HG02981 (cell line): ENCODE data around the gene MIPOL1.
"Not testable (repeated sequence)": the region's sequence is repeated elsewhere in the genome, so short reads cannot be mapped to it uniquely, and the experiment has no call there.

Experiments used
- ATAC-seq: cut with Tn5 transposase; IDR thresholded peaks from one replicate; pipeline ENCODE4 v1.9.1; 2021; ENCODE audit warnings: mild to moderate bottlenecking, moderate library complexity; ENCODE audit not compliant: unreplicated experiment

The MIPOL1 gene

DNA sequence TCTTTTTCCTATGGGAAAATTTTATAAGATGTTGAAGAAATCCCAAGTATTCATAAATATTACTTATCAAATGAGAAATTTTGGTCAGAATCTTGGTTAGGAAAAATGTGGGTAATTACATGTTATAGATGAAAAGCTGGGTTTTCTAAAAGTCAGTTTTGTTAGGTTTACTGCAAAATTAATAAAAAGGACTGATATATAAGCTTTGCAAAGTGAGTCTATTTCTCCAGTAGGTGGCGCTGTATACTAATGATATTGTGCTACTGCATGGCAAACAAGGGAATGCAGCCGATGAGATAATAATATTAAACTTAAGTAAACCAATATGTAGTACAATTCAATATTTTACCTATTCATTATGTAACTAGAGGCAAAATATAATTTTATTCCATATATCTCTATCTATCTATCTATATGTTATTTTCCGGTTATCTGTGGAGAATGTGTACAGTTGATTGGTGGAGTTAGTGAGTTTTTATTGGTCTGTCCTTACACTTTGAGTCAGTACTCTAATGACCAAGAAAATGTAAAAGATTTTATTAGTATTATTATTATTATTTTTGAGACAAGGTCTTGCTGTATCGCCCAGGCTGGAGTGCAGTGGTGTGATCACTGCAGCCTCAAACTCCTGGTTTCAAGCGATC, 32.9 kb downstream of the MIPOL1 start:
- ATAC-seq, result no peak

DNA sequence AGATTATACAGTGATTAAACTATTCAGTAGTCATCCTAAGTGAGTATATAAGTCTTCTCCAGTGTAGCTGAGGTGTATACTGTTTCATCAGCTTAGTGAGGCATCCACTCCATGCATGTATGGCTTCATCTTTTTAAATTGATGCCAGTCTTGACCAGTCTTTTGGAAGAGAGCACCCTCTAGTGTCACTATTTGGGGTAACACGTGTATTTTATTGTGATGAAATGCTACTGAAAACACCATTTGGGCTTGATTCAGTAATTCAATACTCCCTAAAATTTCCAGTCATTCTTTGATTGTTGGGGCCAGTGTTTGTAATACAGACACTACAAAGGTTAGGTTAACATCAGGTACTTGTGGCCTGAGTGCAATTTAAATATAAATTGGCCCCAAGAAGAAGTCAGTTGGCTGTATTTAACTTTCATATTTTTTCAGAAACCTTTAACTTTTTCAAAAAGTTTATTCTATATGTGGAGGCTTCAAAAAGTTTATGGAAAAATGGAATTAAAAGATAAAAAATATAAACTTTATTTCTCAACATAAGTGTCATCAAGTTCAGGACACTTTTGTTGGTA, 35.3 kb downstream of the MIPOL1 start:
- peak; percentile 69 for ATAC-seq

DNA sequence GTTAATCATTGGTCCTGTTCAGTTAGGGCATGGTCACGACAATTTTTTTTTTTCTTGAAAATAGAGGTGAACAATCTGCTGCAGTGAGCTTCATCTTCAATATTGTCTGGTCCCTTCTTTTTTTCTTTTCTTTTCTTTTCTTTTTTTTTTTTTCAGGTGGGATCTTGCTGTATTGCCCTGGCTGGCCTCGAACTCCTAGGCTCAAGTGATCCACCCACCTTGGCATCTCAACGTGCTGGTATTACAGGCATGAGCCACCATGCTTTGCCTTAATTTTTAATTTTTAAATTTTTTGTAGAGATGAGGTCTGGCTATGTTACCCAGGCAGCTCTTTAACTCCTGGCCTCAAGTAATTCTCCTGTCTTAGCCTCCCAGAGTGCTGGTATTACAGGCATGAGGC, 36.5 kb downstream of the MIPOL1 start:
- ATAC-seq, result no peak

DNA sequence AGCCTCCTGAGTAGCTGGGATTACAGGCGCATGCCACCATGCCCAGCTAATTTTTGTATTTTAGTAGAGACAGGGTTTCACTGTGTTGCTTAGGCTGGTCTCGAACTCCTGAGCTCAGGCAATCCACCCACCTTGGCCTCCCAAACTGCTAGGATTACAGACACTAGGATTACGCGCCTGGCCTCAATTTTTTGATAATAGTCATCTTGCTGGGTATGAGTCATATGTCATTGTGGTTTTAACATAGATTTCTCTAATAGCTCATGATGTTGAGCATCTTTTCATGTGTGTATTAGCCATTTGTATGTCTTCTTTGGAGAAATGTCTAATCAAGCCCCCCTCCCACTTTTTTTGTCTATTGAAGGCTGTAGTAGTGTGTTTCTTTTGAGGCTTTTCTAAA, 38.3 kb downstream of the MIPOL1 start:
- ATAC-seq, result not testable (repeated sequence)

DNA sequence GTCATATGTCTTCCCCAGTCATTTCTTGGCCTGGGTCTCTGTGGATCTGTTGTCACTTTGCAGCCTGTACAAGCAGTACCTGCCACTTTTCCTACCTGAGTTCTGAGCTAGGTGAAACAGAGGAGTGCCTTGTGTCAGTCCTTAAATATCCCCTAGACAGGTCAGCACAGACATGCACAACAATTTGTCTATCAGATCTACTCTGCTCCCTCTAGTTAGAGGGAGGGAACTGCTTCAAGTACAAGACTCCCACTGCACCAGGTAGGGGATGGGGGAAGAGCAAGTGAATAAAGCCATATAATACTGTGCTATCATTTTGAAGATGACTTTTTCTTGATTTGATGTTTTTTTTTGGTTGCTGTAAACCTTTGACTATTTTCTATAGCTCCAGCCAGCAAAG, 39.4 kb downstream of the MIPOL1 start:
- no peak for ATAC-seq

DNA sequence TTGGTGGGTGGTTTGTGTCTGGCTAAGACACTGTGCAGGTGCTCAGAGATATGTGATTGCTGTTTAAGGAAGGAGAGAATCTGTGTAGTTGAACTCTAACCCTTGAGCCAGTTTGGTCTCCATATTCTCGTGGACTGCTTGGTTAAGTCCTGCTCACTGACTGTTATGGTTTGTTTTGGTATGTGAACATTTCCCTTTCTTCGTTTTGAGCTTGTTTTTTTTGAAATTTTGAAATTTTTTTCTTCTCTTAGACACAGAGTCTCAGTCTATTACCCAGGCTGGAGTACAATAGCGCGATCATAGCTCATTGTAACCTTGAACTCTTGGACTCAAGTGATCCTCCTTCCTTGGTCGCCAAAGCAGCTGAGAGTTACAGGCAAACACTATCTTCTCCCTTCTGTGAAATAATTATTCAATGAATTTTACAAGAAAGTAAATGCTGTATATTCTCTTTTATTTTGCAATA, 40.0 kb downstream of the MIPOL1 start:
- ATAC-seq, result no peak

DNA sequence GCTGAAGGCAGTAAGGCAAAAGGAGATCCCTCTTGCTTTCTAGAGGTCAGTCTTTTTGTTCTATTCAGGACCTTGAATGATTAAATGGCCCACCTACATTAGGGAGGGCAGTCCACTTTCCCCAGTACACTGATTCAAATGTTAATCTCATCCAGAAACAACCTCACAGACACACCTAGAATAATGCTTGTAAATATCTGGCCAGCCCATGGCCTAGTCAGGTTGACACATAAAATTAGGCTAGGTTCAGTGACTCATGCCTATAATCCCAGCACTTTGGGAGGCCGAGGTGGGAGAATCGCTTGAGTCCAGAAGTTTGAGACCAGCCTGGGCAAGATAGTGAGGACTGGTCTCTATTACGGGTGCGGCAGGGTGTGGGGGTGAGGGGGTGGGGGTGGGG, 43.5 kb downstream of the MIPOL1 start:
- no peak for ATAC-seq

DNA sequence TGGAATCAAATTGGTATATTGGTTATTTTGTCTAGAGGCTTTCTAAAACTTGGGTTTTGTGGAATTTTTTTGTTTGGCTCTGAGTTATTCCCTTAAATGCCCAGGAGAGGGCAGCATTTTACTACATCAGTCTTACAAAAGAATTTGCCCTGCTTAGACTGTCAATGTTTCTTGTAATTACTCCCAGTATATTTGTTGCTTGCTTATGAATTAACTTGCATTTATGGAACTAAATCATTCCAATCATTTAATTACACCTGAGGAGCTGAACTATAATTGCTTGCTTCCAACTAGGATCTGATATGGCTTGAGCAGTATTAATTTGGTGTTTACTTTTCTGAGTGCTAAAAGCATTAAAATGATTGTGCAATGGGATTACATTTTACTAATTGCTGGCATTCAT, 48.7 kb downstream of the MIPOL1 start:
- no peak for ATAC-seq

DNA sequence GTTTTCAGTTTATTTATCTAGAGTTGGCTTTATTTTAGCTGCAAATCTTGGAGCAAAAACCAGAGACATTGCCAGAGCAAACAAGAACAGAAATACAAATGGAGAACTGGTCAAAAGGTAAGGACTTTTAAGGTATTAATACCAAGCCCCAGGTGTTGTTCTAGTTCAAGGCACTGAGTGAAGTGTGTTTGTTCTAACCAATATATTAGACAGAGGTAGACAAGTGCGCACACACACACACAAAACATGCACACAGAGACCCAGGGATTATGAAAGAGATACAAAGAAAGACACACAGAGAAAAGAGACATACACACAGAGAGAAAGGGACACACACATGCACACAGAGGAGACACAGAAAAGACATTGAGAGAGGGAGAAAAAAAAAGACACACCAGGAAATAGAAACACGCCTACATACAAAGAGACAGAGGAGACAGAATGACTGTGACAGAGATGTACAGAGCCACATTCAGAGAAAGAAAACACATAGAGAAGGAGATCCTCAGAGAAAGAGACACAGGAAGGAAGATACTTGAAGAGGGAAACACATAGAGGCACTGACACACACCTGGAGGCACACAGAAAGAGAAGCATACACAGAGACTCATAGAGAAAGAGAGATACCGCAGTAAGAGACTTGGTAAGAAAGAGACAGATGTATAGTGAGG, 50.2 kb downstream of the MIPOL1 start:
- ATAC-seq, result no peak

DNA sequence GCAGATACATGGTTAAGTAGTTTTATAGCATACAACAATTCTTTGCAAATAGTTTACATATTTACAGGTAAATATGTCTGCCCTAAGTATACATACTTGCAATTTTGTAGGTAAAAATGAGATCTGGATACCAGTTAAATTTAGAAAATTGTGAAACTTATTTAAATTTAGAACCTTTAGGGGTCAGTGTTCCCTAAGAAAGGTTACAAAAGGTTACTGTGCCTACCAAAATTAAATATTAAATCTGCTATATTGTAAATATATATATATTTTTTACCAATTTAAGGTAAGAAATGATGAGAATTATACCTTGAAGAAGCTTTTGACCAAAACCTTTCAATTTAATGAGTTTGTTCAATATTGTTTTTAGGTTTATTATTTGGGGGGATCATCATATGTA, 54.0 kb downstream of the MIPOL1 start:
- ATAC-seq, result no peak

DNA sequence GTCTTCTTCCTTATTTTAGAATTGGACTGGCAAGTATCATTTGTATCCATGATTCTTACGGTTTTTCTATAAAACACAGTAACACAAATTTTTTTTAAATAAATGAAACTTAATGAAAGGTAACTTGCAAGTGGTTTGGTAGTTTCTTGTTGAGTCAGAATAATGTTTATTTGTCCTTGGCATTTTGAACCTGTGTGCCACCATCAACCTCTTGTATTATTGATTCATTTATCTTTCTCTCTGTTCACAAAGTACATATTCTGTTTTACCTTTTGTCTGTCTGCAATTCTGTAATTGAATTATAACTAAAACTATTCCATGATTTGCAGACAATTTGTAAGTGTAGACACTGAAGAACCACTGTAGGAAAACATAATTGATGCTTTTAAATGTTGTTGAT, 54.7 kb downstream of the MIPOL1 start:
- ATAC-seq, result no peak

DNA sequence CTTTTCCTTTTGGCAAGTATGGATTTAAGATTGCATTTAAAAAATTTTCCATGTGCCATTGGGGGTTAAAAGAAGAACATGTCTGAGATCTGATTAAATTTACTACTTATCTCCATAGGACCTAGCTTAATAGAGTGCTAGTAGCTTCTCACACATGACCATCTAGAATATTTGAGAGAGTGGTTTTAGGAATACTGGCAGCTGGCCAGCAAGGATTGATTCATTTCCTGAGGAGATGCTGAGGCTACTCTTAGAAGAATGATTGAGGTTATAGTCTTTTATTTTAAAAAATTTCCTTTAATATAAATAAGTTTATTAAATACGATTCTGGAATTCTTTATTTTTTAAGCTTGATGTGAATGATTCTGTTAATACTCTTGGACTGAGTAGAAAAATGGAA, 56.2 kb downstream of the MIPOL1 start:
- no peak for ATAC-seq

DNA sequence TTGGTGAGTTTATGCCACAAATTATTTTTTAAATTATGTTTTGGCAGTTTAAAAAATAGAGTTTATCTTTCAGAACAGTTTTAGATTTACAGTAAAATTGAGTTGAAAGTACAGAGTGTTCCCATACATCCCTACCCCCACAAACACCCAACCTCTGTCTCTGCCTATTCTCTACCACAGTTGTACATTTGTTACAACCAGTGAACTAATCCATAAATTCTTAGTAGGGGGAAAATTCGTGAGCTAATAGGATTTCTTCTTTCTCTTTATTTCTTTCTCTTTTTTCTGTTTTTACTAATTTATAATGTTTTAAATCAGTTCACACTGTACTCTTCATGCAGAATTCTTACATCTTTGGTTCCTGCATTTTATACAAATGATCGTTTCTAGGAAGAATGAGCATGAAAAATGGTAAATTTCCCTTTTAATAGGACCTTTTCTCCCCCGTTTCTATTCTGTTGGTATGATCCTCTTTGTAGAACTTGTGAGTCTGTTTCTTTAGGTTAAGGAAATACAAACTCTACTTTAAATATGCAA, 56.7 kb downstream of the MIPOL1 start:
- ATAC-seq, result no peak

DNA sequence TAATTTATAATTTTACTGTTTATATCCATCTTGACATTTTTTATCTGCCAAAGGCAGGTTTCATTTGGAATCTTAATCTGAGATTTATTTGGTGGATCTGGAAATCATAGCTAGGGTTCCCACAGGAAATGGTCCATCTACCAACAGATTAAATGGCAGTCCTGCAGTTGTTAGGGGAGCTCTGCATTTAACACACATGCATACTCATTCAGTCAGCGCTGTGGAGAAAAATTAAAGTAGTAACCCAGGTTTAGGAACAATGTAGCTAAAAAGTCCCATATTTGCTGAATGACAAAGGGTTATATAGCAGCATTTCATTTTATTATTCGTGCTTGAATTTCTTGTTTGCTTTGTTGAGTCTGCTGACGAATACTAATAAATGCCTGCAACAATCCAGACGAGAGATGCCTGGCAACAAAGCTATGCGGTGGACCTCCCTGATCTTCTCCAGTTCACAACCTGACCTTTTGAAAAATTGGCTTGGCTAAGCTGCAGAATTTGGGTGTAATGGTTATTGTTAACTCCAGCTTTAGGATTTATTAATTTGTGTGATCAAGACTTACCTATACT, 59.8 kb downstream of the MIPOL1 start:
- ATAC-seq, result no peak

DNA sequence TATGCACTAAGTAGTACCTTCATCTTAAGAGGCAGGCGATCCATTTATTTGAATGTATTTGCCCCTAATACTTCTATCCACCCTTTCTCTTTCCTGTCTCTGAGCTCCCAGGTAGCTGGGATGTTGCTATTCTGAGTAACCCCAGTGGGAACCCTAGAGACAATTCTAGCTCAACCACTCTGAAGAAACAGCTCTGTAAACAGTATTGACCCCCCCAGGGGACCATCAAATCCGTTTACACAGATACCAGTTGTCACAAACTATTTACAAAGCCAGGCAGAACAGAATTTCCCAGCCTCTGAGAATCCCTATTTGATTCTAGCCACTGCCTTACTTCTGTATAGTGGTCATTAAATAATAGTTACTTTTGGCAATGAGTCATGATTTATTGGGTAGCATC, 64.9 kb downstream of the MIPOL1 start:
- no peak for ATAC-seq

DNA sequence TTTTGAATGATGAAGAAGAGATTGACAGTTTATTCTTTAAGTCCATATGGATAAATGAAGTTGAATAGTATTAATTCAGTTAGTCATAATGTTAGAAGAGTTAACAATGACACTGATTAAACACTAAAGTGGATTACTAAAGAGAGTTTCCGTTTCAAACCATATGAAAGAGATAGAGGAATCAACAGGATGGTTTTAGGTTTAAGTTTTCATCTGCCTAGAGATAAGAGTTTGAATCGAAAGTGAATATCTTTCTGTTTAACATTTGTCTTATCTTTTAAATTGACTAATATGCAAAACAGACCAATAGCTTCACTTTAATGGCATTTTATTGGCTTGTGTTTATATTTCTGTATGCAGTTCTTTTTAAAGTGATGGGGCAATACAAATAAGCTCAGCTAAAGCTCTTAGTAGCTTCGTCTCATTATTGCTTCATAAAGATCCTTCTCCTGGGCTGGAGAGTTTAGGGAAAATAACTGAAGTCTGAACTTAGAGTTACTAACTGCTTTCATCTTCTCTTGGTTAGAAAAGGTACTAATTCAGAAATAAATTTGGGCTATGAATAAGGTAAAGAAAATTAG, 66.0 kb downstream of the MIPOL1 start:
- ATAC-seq, result no peak

DNA sequence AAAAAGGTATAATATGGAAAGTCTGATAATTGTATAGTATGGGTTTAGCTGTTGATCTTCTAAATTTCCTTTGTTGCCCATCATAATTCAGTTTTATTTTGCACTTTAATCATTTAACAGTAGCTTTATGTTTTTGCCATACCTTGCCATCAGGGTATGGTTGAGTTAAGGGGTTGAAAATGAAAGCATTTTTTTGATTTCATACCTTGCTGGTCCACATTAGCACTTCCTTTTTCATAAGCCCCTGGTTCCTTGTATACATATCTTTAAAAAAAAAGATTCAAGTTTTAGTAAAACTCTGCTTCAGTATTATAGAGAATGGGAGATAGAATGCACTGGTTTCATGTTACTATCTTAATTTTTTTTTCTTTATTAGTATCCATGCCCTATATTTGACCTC, 71.1 kb downstream of the MIPOL1 start:
- ATAC-seq, result no peak

DNA sequence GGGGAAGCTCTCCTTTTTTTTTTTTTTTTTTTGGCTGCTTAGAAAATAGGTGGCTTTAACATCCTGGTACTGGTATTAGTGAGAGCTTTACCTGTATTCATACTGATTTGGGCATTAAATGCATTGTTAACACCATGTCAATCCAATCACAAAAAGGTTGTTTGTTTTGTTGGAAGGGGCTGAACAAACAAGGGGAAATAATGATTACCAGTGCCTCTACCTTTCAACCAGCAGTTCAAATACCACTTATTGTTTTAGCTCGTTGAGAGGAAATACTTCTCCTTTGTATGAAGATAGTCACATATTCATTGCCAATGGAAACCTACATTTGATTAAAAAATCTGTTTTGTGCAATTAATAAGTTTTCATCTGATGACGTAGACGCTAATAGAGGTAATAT, 72.9 kb downstream of the MIPOL1 start:
- ATAC-seq, result no peak

DNA sequence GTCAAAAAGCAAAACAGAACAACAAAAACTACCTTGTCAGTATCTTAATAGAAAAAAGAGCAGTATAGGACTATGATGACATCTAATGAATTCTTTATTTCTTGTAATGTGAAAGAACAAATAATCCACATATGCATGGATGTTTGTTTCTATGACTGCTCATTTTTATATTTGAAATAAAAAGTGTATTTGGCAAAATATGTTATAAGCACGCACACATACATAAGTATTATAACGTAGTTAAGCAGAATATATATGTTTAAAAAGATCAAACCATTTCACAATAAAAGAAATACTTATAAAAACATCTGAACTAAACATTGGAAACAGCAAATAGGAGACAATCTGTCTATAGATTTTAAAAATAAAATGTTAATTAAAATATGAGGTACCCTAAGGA, 74.8 kb downstream of the MIPOL1 start:
- no peak for ATAC-seq

DNA sequence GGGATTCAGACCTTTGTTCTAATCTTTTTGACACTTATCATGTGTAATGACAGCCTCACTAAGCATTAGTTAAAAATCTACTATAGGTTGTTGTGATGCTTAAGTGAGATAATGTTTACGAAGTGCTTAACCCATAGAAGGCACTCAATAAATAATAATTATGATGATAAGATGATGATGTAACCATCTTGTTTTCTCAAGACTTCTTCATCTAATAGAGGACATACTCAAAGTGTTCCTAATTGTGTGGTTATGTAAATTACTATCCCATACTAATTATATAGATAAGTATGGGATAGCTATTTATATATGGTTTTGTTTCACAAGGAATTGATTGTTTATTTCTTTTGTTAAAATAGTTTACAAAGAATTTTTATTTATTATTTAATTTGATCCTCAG, 76.9 kb downstream of the MIPOL1 start:
- no peak for ATAC-seq

DNA sequence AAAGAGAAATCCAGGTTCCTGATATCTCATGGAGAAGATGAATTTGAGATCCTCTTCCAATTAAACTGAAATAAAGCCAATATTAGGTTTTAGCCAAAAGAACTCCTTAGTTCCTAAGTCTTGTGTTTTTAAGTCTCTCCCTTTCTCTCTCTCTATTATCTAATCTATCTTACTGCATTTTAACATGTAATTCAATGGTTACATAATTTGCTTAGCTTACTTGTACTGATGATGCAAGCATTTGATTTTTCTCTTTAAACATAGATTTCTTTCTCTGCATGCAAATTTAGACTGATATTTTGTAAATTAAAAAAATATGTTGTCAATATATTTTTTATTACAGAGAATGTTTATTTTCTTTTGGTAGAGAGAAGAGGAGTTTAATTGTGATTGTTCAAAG, 78.2 kb downstream of the MIPOL1 start:
- no peak for ATAC-seq
